OCI-LY1 (cell line): Measurements from ENCODE around the gene USH2A.

ENCODE experiments used
- H2AFZ ChIP-seq: fragments of 200-600 bp; sonication (generic), shearing (Covaris generic); 2 replicates; pipeline ENCODE4 v1.6.0; 2014; ENCODE audit warnings: antibody characterized with exemption, mild to moderate bottlenecking, low read length
- H3F3A ChIP-seq: fragments of 200-600 bp; sonication (generic), shearing (Covaris generic); 2 replicates; pipeline ENCODE4 v1.6.0; 2014; ENCODE audit warnings: mild to moderate bottlenecking, antibody characterized with exemption, low read length, moderate library complexity; ENCODE audit not compliant: insufficient read depth
- H3K27ac ChIP-seq: fragments of 200-600 bp; sonication (generic); 2 replicates; pipeline ENCODE4 v1.5.1; 2014; ENCODE audit warnings: low read length, mixed run types, mild to moderate bottlenecking, low read depth; ENCODE audit not compliant: poor library complexity, severe bottlenecking
- H3K27me3 ChIP-seq: fragments of 200-600 bp; sonication (generic); 2 replicates; pipeline ENCODE4 v1.6.0; 2014; ENCODE audit warnings: antibody characterized with exemption, mild to moderate bottlenecking, low read length, moderate library complexity; ENCODE audit not compliant: insufficient read depth
- H3K36me3 ChIP-seq: fragments of 200-600 bp; sonication (generic); 2 replicates; pipeline ENCODE4 v1.6.1; 2014; ENCODE audit warnings: mild to moderate bottlenecking, antibody characterized with exemption, low read length, moderate library complexity, mixed read lengths; ENCODE audit not compliant: insufficient read depth
- H3K4me1 ChIP-seq: fragments of 200-600 bp; sonication (generic); 2 replicates; pipeline ENCODE4 v1.5.1; 2014; ENCODE audit warnings: mild to moderate bottlenecking, low read length, moderate library complexity; ENCODE audit not compliant: insufficient read depth, severe bottlenecking
- H3K4me2 ChIP-seq: fragments of 200-600 bp; sonication (generic), shearing (Covaris generic); 2 replicates; pipeline ENCODE4 v1.6.1; 2014; ENCODE audit warnings: low read length
- H3K4me3 ChIP-seq: fragments of 200-600 bp; sonication (generic); 2 replicates; pipeline ENCODE4 v1.5.1; 2014; ENCODE audit warnings: low read length, low read depth, mild to moderate bottlenecking, mixed read lengths; ENCODE audit not compliant: poor library complexity, severe bottlenecking
- H3K79me2 ChIP-seq: fragments of 200-600 bp; shearing (Covaris generic); 2 replicates; pipeline ENCODE4 v1.6.1; 2016; ENCODE audit warnings: mixed run types, low read length, mixed read lengths; ENCODE audit not compliant: insufficient read depth
- H3K9ac ChIP-seq: fragments of 200-600 bp; sonication (generic), shearing (Covaris generic); 2 replicates; pipeline ENCODE4 v1.6.1; 2014; ENCODE audit warnings: mild to moderate bottlenecking, low read length, mixed read lengths
- H3K9me2 ChIP-seq: fragments of 200-600 bp; sonication (generic), shearing (Covaris generic); 2 replicates; pipeline ENCODE4 v1.6.1; 2014; ENCODE audit warnings: low read depth, mild to moderate bottlenecking, low read length, mixed read lengths
- H3K9me3 ChIP-seq: fragments of 200-600 bp; shearing (Covaris generic); 2 replicates; pipeline ENCODE4 v1.6.1; 2014; ENCODE audit warnings: low read length, mixed read lengths
- H4K20me1 ChIP-seq: fragments of 200-600 bp; sonication (generic), shearing (Covaris generic); 2 replicates; pipeline ENCODE4 v1.6.0; 2016; ENCODE audit warnings: mild to moderate bottlenecking, low read length; ENCODE audit not compliant: insufficient read depth
- CTCF ChIP-seq: fragments of 200-600 bp; sonication (generic), shearing (Covaris generic); IDR thresholded peaks from 2 replicates; pipeline ENCODE4 v1.5.1; 2017; ENCODE audit warnings: mild to moderate bottlenecking, antibody characterized with exemption, low read length, moderate library complexity, mixed read lengths
- EZH2 ChIP-seq: fragments of 200-600 bp; sonication (generic), shearing (Covaris generic); IDR thresholded peaks from 2 replicates; pipeline ENCODE4 v1.8.0; 2017; ENCODE audit warnings: borderline replicate concordance, mixed run types, mild to moderate bottlenecking, antibody characterized with exemption, low read length, moderate library complexity, mixed read lengths

USH2A gene

GRCh38 chr1:216422821-216423520 lies at the start of gene USH2A:
TSS of gene USH2A (minus strand) at chr1:216423448. CDS start at chr1:216422336, 1,112 bp downstream.
- H3K27me3 ChIP-seq = no peaks in the 10 kb centered on the region

GRCh38 chr1:216466162-216466801 lies 43.0 kb upstream of the USH2A start:
- Histone ChIP-seq H3K4me1 (no peaks in the 10 kb centered on the region), H3K4me3 (no peak overlapping the region), H3K9me2 (no peaks in the 10 kb centered on the region), H2AFZ (no peak overlapping the region), H3K27ac (no peak overlapping the region), H3F3A (no peaks in the 10 kb centered on the region), H3K36me3 (no peaks in the 10 kb centered on the region), H4K20me1 (no peaks in the 10 kb centered on the region), H3K9me3 (no peaks in the 10 kb centered on the region), H3K4me2 (no peak overlapping the region), H3K79me2 (no peaks in the 10 kb centered on the region), H3K27me3 (no peaks in the 10 kb centered on the region), H3K9ac (no peak overlapping the region)
- TF ChIP-seq CTCF = no peak
- TF ChIP-seq EZH2 = no peak

More at GRCh38 chr1:216422821-216423520, at the start of gene USH2A:
- Histone ChIP-seq H3K27ac (no peak within 1 kb of the TSS), H3K36me3 (no peaks in the 10 kb centered on the region), H3K4me1 (no peaks in the 10 kb centered on the region), H4K20me1 (no peaks in the 10 kb centered on the region), H3K79me2 (no peaks in the 10 kb centered on the region), H3K4me2 (no peak within 1 kb of the TSS), H3K9me3 (no peaks in the 10 kb centered on the region), H3K4me3 (no peak within 1 kb of the TSS), H3F3A (no peaks in the 10 kb centered on the region), H2AFZ (no peak within 1 kb of the TSS), H3K9me2 (no peaks in the 10 kb centered on the region), H3K9ac (no peak within 1 kb of the TSS)
- TF ChIP-seq EZH2 (no peak), CTCF (no peak)

GRCh38 chr1:216464489-216464888 lies 41.2 kb upstream of the USH2A start:
- H3K4me2 ChIP-seq = no peak overlapping the region
- no peak overlapping the region for H3K27ac ChIP-seq
- TF ChIP-seq EZH2 (no peak), CTCF (no peak)
- H3K9me2 ChIP-seq = no peaks in the 10 kb centered on the region
- H3F3A ChIP-seq = no peaks in the 10 kb centered on the region
- H3K36me3 ChIP-seq = no peaks in the 10 kb centered on the region
- H4K20me1 ChIP-seq = no peaks in the 10 kb centered on the region
- H3K4me3 ChIP-seq = no peak overlapping the region
- no peaks in the 10 kb centered on the region for H3K4me1 ChIP-seq
- no peak overlapping the region for H3K9ac ChIP-seq
- H3K27me3 ChIP-seq = no peaks in the 10 kb centered on the region
- H3K79me2 ChIP-seq = no peaks in the 10 kb centered on the region
- no peaks in the 10 kb centered on the region for H3K9me3 ChIP-seq
- H2AFZ ChIP-seq = no peak overlapping the region
